Measurements from ENCODE around the gene IDI1. TPM values are rescaled to one million over a fixed set of nuclear protein-coding genes. Genes with fewer than 3 reads are reported as not detected.

IDI1 gene
- total and polyA plus RNA-seq, 3 donors from 2014 or later: 36.9 to 52.1 (median 43.7) TPM

Other genes starting within 250 kb of the IDI1 start
- gene LARP4B, start 117.4 kb downstream of the IDI1 start, total RNA-seq: 10 to 100 TPM; 95.3 to 98.6 TPM
- gene LARP4B, start 117.4 kb downstream of the IDI1 start, polyA plus RNA-seq (ENCODE audit: insufficient read depth, low read depth, low replicate concordance): 54.2 TPM
- 10 to 100 TPM; 54.9 to 57.2 TPM for gene GTPBP4, start 60.7 kb downstream of the IDI1 start, total RNA-seq
- 81.8 TPM for gene GTPBP4, start 60.7 kb downstream of the IDI1 start, polyA plus RNA-seq (ENCODE audit: insufficient read depth, low read depth, low replicate concordance)
- 1 to 10 TPM in 1 of 2 donors, not detected in 1; 1.1 TPM for gene IDI2, start 23.3 kb downstream of the IDI1 start, total RNA-seq
- 0.79 TPM for gene IDI2, start 23.3 kb downstream of the IDI1 start, polyA plus RNA-seq (ENCODE audit: insufficient read depth, low read depth, low replicate concordance)
- gene WDR37, start 7.3 kb upstream of the IDI1 start, total RNA-seq: 10 to 100 TPM; 29.3 to 40.2 TPM
- gene WDR37, start 7.3 kb upstream of the IDI1 start, polyA plus RNA-seq (ENCODE audit: insufficient read depth, low read depth, low replicate concordance): 46.9 TPM